K562 (cell line): ENCODE results near the gene BCKDHB. TPM values are rescaled to one million over a fixed set of nuclear protein-coding genes. Genes with fewer than 3 reads are reported as not detected.

ENCODE experiments used
- ATAC-seq: fragments of 200-7000 bp; cut with Tn5 transposase; 3 replicates; pipeline ENCODE4 v1.9.1; 2020; ENCODE audit warnings: moderate library complexity
- BruUV-seq: library from RNA; stranded (reverse); fragments of 400-500 nt; replicated peaks from 2 replicates; lab custom pipeline; 2021; lab: Mats Ljungman, UMichigan
- CTCF ChIA-PET: fragments of 300-600 bp; formaldehyde crosslinking; extraction: SDS; loops from one replicate; lab custom pipeline; 2021; ENCODE audit warnings: low intra/inter-chr PET ratio; lab: Yijun Ruan, JAX
- POLR2A ChIA-PET: fragments of 300-600, 350-650 bp; sonication (Branson Sonifier 250); formaldehyde crosslinking; extraction: SDS; loops from one replicate; lab custom pipeline; 2021; ENCODE audit warnings: antibody characterized with exemption, inconsistent platforms; lab: Yijun Ruan, JAX
- DNase-seq, 4 experiments: peaks; one replicate each; pipeline versions ENCODE4 v3.0.0 to v3.0.0-alpha.2; 2011 to 2018; ENCODE audit warnings: low spot score in 3 of 4, mixed read lengths in 3 of 4; ENCODE audit errors: extremely low read depth in 1 of 4
- FAIRE-seq: peaks from 2 replicates; lab custom pipeline; 2011; peaks lifted over from hg19 to GRCh38; lab: Jason Lieb, UNC
- H2AFZ ChIP-seq: 2 replicates; pipeline ENCODE4 v1.6.0; 2011; ENCODE audit warnings: low read depth, low read length, control low read depth, inconsistent platforms
- H3K27ac ChIP-seq: fragments of 200-600 bp; 3 replicates; pipeline ENCODE4 v1.8.0; 2011; ENCODE audit warnings: low read depth, mild to moderate bottlenecking, control low read depth, inconsistent platforms, low read length, moderate library complexity, mixed read lengths; ENCODE audit errors: extremely low read depth
- H3K27me3 ChIP-seq, 2 experiments: fragments of 300-600 bp in 1 of 2; 2 replicates in 1 of 2; 3 replicates in 1 of 2; pipeline versions ENCODE4 v1.6.0 to v1.8.0; 2011; ENCODE audit warnings: inconsistent platforms in 2 of 2, low read length in 2 of 2, mild to moderate bottlenecking in 1 of 2, mixed read lengths in 1 of 2, moderate library complexity in 1 of 2; ENCODE audit not compliant: control insufficient read depth in 2 of 2, insufficient read depth in 2 of 2
- H3K36me3 ChIP-seq: fragments of 300-600 bp; 3 replicates; pipeline ENCODE4 v1.8.0; 2011; ENCODE audit warnings: mild to moderate bottlenecking, low read length, inconsistent platforms; ENCODE audit not compliant: control insufficient read depth, insufficient read depth
- H3K4me1 ChIP-seq, 2 experiments: fragments of 200-600 bp in 1 of 2; replicated peaks in 1 of 2; 2 replicates in 1 of 2; 3 replicates in 1 of 2; pipeline versions ENCODE4 v1.5.1 to v1.8.0; 2011; ENCODE audit warnings: inconsistent platforms in 2 of 2, low read length in 2 of 2, mild to moderate bottlenecking in 1 of 2, mixed read lengths in 1 of 2, moderate library complexity in 1 of 2; ENCODE audit not compliant: control insufficient read depth in 2 of 2, insufficient read depth in 2 of 2
- H3K4me2 ChIP-seq: 2 replicates; pipeline ENCODE4 v1.6.1; 2011; ENCODE audit warnings: low read length, control low read depth, inconsistent platforms, mixed read lengths; ENCODE audit not compliant: insufficient read depth
- H3K4me3 ChIP-seq: fragments of 200-600 bp; sonication (generic), shearing (Covaris generic); 2 replicates; pipeline ENCODE4 v1.5.1; 2016; ENCODE audit warnings: control low read depth, inconsistent platforms
- H3K79me2 ChIP-seq: fragments of 200-600 bp; 3 replicates; pipeline ENCODE4 v1.8.0; 2011; ENCODE audit warnings: low read length, inconsistent platforms; ENCODE audit not compliant: control insufficient read depth, insufficient read depth
- H3K9ac ChIP-seq, 2 experiments: 2 replicates each; pipeline versions ENCODE4 v1.6.0 to v1.6.1; 2011; ENCODE audit warnings: low read depth in 2 of 2, low read length in 2 of 2, control low read depth in 1 of 2, inconsistent platforms in 1 of 2, mild to moderate bottlenecking in 1 of 2, mixed read lengths in 1 of 2; ENCODE audit not compliant: insufficient read depth in 1 of 2
- H3K9me1 ChIP-seq: one replicate; pipeline ENCODE4 v1.6.0; 2011; ENCODE audit warnings: inconsistent platforms, mild to moderate bottlenecking, low read length, moderate library complexity; ENCODE audit not compliant: control insufficient read depth, insufficient read depth
- H3K9me3 ChIP-seq: replicated peaks from 2 replicates; pipeline ENCODE4 v1.5.1; 2011; ENCODE audit warnings: low read depth, low read length, inconsistent platforms; ENCODE audit not compliant: control insufficient read depth, insufficient read depth
- H4K20me1 ChIP-seq: replicated peaks from 2 replicates; pipeline ENCODE4 v1.6.1; 2011; ENCODE audit warnings: low read length, inconsistent platforms, mixed read lengths; ENCODE audit not compliant: control insufficient read depth, insufficient read depth
- ARID2 ChIP-seq: fragments of 450-650 bp; IDR thresholded peaks from 2 replicates; pipeline ENCODE4 v1.6.1; 2017; ENCODE audit warnings: antibody characterized with exemption, mild to moderate bottlenecking
- CHCHD3 ChIP-seq: fragments of 250-450 bp; sonication (Bioruptor Pico); IDR thresholded peaks from 2 replicates; pipeline ENCODE4 v2.1.2; 2022; ENCODE audit warnings: mild to moderate bottlenecking
- CREBBP ChIP-seq: IDR thresholded peaks from one replicate; pipeline ENCODE4 v1.6.1; 2012; ENCODE audit warnings: low read depth, mild to moderate bottlenecking, control low read depth, inconsistent platforms, low read length
- CXXC5 ChIP-seq: fragments of 250-450 bp; sonication (Bioruptor Pico); IDR thresholded peaks from 2 replicates; pipeline ENCODE4 v1.8.0; 2022; ENCODE audit warnings: inconsistent platforms, mild to moderate bottlenecking, moderate library complexity
- KAT2B ChIP-seq: IDR thresholded peaks from one replicate; pipeline ENCODE4 v1.6.1; 2012; ENCODE audit warnings: low read depth, mild to moderate bottlenecking, control low read depth, inconsistent platforms, low read length, moderate library complexity
- NFXL1 ChIP-seq: fragments of 450-650 bp; formaldehyde crosslinking; IDR thresholded peaks from 2 replicates; pipeline ENCODE4 v1.4.0; 2021; ENCODE audit warnings: mild to moderate bottlenecking
- PBX2 ChIP-seq, 2 experiments: IDR thresholded peaks in 1 of 2; conservative IDR thresholded peaks in 1 of 2; 2 replicates each; pipeline ENCODE4 v1.6.1; 2016; ENCODE audit warnings: low read depth in 2 of 2, mild to moderate bottlenecking in 1 of 2, missing compliant biosample characterization in 1 of 2, missing genetic modification characterization in 1 of 2, moderate library complexity in 1 of 2
- POLR2G ChIP-seq: fragments of 200-400 bp; formaldehyde crosslinking; IDR thresholded peaks from 2 replicates; pipeline ENCODE4 v1.6.1; 2017; ENCODE audit warnings: low read depth, mild to moderate bottlenecking, antibody characterized with exemption, low read length, moderate library complexity
- ZFP30 ChIP-seq: fragments of 250-450 bp; sonication (Bioruptor Pico); IDR thresholded peaks from 2 replicates; pipeline ENCODE4 v1.8.0; 2022; ENCODE audit warnings: moderate library complexity, mild to moderate bottlenecking, inconsistent platforms, borderline replicate concordance
- ZNF140 ChIP-seq: fragments of 250-450 bp; sonication (Bioruptor Pico); IDR thresholded peaks from 2 replicates; pipeline ENCODE4 v1.8.0; 2021; ENCODE audit warnings: moderate library complexity, mild to moderate bottlenecking, inconsistent platforms
- ZNF23 ChIP-seq: fragments of 250-450 bp; sonication (Bioruptor Pico); IDR thresholded peaks from 2 replicates; pipeline ENCODE4 v1.4.0; 2020; ENCODE audit warnings: mild to moderate bottlenecking
- ZNF717 ChIP-seq: fragments of 250-450 bp; sonication (Bioruptor Pico); IDR thresholded peaks from 2 replicates; pipeline ENCODE4 v1.5.0; 2021
- WGBS: fragments of 100-300 bp; shearing (Covaris generic); methylation state at CpG from one replicate; pipeline ENCODE4 v1.1.6; 2016; ENCODE audit warnings: low coverage, mixed read lengths; ENCODE audit not compliant: insufficient coverage; ENCODE audit errors: missing lambda C conversion rate; 5-methylcytosine and 5-hydroxymethylcytosine counted together
- in situ Hi-C: fragments of 300-500 bp; cut with MboI; formaldehyde crosslinking; loops from 4 replicates; pipeline ENCODE4 v1.15.0; 2018; ENCODE audit warnings: inconsistent platforms, mixed read lengths
- intact Hi-C: fragments of 100-400 bp; cut with micrococcal nuclease; formaldehyde crosslinking; loops from 2 replicates; pipeline ENCODE4 v1.14.2; 2022
- polyA plus RNA-seq, 8 experiments: library from polyadenylated mRNA; depleted of rRNA in 4 of 8; stranded (reverse) in 5 of 8; unstranded in 3 of 8; fragments of >200 nt; fragmentation: Nextera tagmentation in 2 of 8; fragmentation: Illumina TruSeq in 1 of 8; extraction: Ambion mirVana in 2 of 8; extraction: Trizol in 1 of 8; gene quantifications; 2 replicates each; pipeline versions ENCODE4 v1.2.1 to v1.2.3, GENCODE V29; 2011 to 2014; ENCODE audit warnings: inconsistent platforms in 1 of 8, missing spikeins in 1 of 8
- total RNA-seq, 7 experiments: library from RNA; depleted of rRNA in 6 of 7; stranded (reverse); fragments of >200 nt in 6 of 7; fragmentation: Illumina TruSeq in 2 of 7; extraction: Trizol in 2 of 7; gene quantifications; 2 replicates each; pipeline versions ENCODE4 v1.2.1 to v1.2.3, GENCODE V29; 2011 to 2021; ENCODE audit warnings: low replicate concordance in 1 of 7

Gene BCKDHB
- total and polyA plus RNA-seq, 9 of the 15 experiments (the other 6 are each of a cell fraction or from before 2014, with no cell fraction given) = 4.1 to 23.7 (median 7.5) TPM

GRCh38 chr6:80223743-80224212 is 117.3 kb downstream of the BCKDHB start:
- no peak for TF ChIP-seq ZNF717 (CRISPR knock-in tag)
- TF ChIP-seq NFXL1 (CRISPR knock-in tag) = no peak
- no peak for TF ChIP-seq POLR2G
- TF ChIP-seq CXXC5 (CRISPR knock-in tag) = no peak
- no peak for TF ChIP-seq ARID2
- TF ChIP-seq ZNF140 (CRISPR knock-in tag) = no peak
- TF ChIP-seq ZFP30 (CRISPR knock-in tag) = no peak
- TF ChIP-seq KAT2B = no peak
- no peak for TF ChIP-seq PBX2 (CRISPR knock-in tag; IDR thresholded peaks at IDR 0.05; ENCODE audit: low read depth)
- TF ChIP-seq PBX2 (tag; conservative IDR thresholded peaks at IDR 0.05; ENCODE audit: low read depth) = no peak
- no peak for TF ChIP-seq CREBBP
- TF ChIP-seq CHCHD3 (CRISPR knock-in tag) = no peak
- no peak for TF ChIP-seq ZNF23 (CRISPR knock-in tag)
- Histone ChIP-seq H4K20me1 (no peaks in the 10 kb centered on the region), H3K4me3 (no peak overlapping the region), H3K4me2 (no peak overlapping the region), H3K9ac (no peak overlapping the region), H3K27me3 (no peaks in the 10 kb centered on the region), H3K4me1 (no peaks in the 10 kb centered on the region), H3K36me3 (no peaks in the 10 kb centered on the region), H2AFZ (no peak overlapping the region), H3K9me3 (no peaks in the 10 kb centered on the region), H3K9me1 (no peaks in the 10 kb centered on the region), H3K79me2 (no peaks in the 10 kb centered on the region), H3K27ac (no peak overlapping the region)
- in situ Hi-C loops (no loop called here), intact Hi-C loops (no loop called here)
- ChIA-PET POLR2A (no interaction called here), CTCF (no interaction called here)
- no TSS peak for BruUV-seq
- FAIRE-seq = no peak
- DNase-seq = no peak
- ATAC-seq = no peak
- WGBS = 44% methylated on average over 3 of the region's 3 CpGs
